Cardiac muscle cell (in vitro differentiated cells and primary cell): Measurements from ENCODE around the gene CYBC1. TPM values are rescaled to one million over a fixed set of nuclear protein-coding genes. Genes with fewer than 3 reads are reported as not detected.

Experiments used
- DNase-seq, 2 donors: peaks; one replicate each; pipeline versions ENCODE4 v3.0.0 to v3.0.0-alpha.2; 2010 to 2017; ENCODE audit warnings: low read depth in 1 of 2, low spot score in 1 of 2
- H3K27ac ChIP-seq: fragments of 200-600 bp; sonication (generic); 2 replicates; pipeline ENCODE4 v1.5.1; 2016
- H3K27me3 ChIP-seq: fragments of 200-600 bp; sonication (generic); 2 replicates; pipeline ENCODE4 v1.6.0; 2016; ENCODE audit warnings: control low read depth
- H3K36me3 ChIP-seq: fragments of 200-600 bp; sonication (generic); 2 replicates; pipeline ENCODE4 v1.5.1; 2016; ENCODE audit warnings: control low read depth
- H3K4me1 ChIP-seq: fragments of 200-600 bp; sonication (generic); 2 replicates; pipeline ENCODE4 v1.8.1; 2017; ENCODE audit warnings: low read depth, mild to moderate bottlenecking, mixed run types
- H3K4me3 ChIP-seq: fragments of 200-600 bp; sonication (generic); 2 replicates; pipeline ENCODE4 v1.5.1; 2016; ENCODE audit warnings: mild to moderate bottlenecking
- H3K9me3 ChIP-seq: fragments of 200-600 bp; sonication (generic); 2 replicates; pipeline ENCODE4 v1.5.1; 2017; ENCODE audit warnings: low read depth, mild to moderate bottlenecking, control low read depth
- polyA plus RNA-seq: library from polyadenylated mRNA; unstranded; fragments of >200 nt; fragmentation: Nextera tagmentation; extraction: Ambion mirVana; gene quantifications from 2 replicates; pipeline ENCODE4 v1.2.1, GENCODE V29; 2016
- total RNA-seq: library from RNA; depleted of rRNA; stranded (reverse); fragments of >200 nt; gene quantifications from 2 replicates; pipeline ENCODE4 v1.2.3, GENCODE V29; 2016
- TF ChIP-seq, protein P1 (sequence below): IDR thresholded peaks from 2 replicates; pipeline ENCODE4 v1.5.1; 2012; ENCODE audit warnings: low read depth, mild to moderate bottlenecking, low read length

Gene CYBC1
- total and polyA plus RNA-seq, 2 experiments from 2014 or later, result 52.7 to 71.3 TPM

DNA sequence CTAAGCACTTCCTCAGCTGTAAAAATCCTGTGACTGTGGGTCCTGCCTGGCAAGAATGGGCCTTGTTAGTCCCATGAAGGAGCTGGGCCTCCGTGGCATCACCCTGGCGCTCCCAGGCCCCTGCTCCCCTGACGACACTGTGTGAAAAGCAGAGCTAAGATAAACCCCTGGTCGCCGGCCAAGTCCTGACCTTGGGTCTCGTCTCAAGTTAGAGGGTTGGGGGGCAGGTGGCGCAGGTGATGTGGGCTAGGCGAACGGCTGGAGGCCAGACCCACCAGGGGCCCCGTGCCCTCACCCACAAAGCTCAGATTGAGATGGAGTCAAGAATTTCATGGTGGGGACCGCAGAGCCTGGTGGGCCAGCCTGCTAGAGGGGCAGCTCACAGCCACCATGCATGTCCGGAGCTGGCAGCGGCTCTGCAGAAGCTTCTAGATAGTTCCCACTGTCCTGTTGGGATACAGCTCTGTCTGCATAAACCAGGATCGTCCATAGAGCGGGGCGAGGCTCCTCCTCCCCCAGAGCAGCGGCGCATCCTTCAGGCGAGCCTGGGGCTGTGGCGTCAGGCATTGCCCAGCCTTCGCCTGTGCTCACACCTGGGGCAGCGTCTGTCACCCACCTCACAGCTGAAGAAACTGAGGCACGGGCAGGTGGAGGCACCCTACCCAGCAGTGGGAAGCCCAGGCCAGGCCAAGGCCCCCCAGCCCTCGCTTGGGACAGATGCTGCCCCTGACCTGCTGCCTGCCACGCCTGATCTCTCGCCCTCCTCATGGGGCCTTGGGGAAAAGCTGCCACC is 12.0 kb downstream of the CYBC1 start:
- DNase-seq, result no peak
- Histone ChIP-seq H3K9me3 (no peaks in the 10 kb centered on the region), H3K27me3 (no peaks in the 10 kb centered on the region), H3K36me3 (no peaks in the 10 kb centered on the region), H3K27ac (no peak overlapping the region), H3K4me3 (no peak overlapping the region), H3K4me1 (no peaks in the 10 kb centered on the region)
- TF ChIP-seq, protein P1, sequence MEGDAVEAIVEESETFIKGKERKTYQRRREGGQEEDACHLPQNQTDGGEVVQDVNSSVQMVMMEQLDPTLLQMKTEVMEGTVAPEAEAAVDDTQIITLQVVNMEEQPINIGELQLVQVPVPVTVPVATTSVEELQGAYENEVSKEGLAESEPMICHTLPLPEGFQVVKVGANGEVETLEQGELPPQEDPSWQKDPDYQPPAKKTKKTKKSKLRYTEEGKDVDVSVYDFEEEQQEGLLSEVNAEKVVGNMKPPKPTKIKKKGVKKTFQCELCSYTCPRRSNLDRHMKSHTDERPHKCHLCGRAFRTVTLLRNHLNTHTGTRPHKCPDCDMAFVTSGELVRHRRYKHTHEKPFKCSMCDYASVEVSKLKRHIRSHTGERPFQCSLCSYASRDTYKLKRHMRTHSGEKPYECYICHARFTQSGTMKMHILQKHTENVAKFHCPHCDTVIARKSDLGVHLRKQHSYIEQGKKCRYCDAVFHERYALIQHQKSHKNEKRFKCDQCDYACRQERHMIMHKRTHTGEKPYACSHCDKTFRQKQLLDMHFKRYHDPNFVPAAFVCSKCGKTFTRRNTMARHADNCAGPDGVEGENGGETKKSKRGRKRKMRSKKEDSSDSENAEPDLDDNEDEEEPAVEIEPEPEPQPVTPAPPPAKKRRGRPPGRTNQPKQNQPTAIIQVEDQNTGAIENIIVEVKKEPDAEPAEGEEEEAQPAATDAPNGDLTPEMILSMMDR, result no peak

DNA sequence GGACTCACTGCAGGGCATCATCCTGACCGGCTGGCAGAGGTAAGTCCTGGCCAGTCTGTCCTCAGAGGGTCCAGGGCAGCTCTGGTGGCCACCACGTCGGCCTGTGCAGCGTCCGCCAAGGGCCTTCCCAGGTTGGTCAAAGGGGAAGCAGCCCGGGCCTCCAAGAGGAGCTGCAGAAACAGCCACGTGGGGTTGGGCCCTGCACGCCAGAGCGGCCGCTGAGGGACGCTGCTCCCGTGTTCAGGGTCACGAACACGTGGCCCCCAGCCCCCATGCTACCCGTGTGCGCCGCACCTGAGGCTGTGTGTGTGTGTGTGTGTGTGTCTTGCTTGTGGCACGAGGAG is 13.3 kb downstream of the CYBC1 start:
- Histone ChIP-seq H3K27ac (no peak overlapping the region), H3K27me3 (no peaks in the 10 kb centered on the region), H3K4me1 (no peaks in the 10 kb centered on the region), H3K36me3 (no peaks in the 10 kb centered on the region), H3K4me3 (no peak overlapping the region), H3K9me3 (no peaks in the 10 kb centered on the region)
- DNase-seq, result no peak
- TF ChIP-seq, protein P1, result no peak

DNA sequence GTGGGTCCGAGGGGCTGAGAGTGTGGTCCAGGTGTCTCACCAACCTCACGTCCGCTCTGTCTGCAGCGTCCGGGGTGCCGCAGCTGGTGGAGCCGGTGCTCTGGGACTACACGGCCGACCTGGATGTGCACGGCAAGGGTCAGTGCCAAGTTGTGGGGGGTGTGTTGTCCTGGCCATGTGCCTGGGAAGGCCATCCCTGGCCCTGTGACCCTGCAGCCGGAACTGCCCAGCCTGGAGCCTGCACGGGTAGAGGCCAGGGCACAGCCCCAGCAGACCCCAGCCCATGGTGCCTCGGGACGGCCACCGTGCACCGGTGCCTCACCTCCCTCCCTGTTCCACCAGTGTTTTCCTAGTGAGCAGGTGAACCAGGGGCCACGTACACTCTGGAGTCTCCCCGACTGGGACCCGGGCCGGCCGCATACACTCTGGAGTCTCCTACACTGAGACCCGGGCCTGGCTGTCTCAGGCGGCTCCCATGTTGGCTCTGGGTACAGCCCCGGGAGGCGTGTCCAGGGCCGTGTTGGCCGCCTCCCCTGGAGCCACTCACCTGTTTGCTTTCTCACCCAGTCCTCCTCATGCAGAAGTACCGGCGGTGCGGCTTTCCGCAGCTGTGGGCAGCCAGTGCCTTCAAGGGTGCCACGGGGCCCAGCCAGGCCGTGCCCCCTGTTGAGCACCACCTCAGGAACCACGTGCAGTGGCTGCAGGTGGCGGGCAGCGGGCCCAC is 13.8 kb downstream of the CYBC1 start:
- no peaks in the 10 kb centered on the region for H3K4me1 ChIP-seq
- no peak overlapping the region for H3K27ac ChIP-seq
- DNase-seq, result no peak
- no peak overlapping the region for H3K4me3 ChIP-seq
- H3K9me3 ChIP-seq, result no peaks in the 10 kb centered on the region
- no peaks in the 10 kb centered on the region for H3K36me3 ChIP-seq
- TF ChIP-seq, protein P1, result no peak
- H3K27me3 ChIP-seq, result no peaks in the 10 kb centered on the region

DNA sequence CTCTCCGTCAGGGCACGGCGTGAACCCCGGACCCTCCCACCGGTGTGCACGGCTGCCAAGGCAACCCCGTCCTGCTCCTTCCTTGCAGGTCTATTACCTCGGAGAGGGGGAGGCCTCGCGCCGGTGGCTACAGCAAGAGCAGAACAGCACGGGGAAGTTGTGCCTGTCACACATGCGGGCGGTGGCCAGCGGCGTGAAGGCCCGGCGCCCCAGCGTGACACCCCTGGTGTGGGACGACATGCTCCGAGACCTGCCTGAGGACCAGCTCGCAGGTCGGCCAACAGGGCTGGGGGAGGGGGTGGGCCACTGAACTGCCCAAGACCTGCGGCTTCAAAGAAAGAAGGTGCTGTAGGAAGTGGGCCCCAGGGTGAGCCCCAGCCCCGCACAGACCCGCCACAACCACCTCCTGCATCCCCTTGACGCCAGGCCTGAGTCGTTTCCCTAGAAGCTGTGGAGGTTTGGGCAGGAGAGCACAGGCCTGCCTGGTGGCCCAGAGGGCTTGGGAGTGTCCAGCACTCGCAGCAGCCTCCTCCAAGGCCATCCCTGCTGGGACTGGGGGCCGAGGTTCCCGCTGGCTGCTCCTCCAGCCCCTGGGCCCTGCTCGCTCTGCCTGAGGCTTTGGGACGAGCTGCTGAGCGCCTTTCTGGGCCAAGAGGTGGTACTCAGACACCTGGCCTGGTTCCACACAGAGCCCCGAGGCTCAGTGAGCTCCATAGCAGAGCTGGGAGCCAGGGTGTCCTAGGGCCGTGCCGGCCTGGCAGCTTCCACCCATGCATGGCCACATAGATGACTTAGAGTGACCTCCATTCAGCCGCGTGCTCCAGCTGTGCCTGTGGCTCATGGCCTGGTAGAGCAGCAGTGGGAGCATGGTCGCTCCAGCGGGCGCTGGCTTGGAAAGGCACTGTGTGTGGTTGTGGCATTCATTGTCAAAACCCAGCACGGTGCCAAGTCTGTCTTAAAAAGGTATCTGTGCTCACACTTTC is 14.7 kb downstream of the CYBC1 start:
- Histone ChIP-seq H3K27ac (no peak overlapping the region), H3K4me3 (no peak overlapping the region), H3K36me3 (no peaks in the 10 kb centered on the region), H3K9me3 (no peaks in the 10 kb centered on the region), H3K27me3 (no peaks in the 10 kb centered on the region), H3K4me1 (no peaks in the 10 kb centered on the region)
- TF ChIP-seq, protein P1, result no peak
- no peak for DNase-seq

DNA sequence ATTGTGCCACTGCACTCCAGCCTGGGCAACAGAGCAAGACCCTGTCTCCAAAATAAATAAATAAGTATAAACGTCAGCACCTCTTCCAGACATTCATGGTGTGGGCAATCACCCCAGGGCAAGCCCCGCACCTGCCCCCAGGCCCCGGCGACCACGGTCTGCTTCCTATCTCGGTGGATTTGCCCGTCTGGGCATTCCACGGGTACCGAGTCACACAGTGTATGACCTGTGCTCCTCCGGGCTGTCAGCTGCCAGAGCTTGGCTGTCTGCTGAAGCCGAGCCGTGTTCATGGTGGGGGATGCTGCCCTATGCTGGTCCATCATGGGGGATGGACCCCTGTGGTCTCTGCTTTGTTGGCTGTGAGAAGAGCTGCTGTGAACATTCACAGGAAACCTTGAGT is 15.4 kb downstream of the CYBC1 start:
- TF ChIP-seq, protein P1, result no peak
- no peaks in the 10 kb centered on the region for H3K4me1 ChIP-seq
- no peak overlapping the region for H3K4me3 ChIP-seq
- no peak for DNase-seq
- H3K9me3 ChIP-seq, result no peaks in the 10 kb centered on the region
- H3K36me3 ChIP-seq, result no peaks in the 10 kb centered on the region
- no peaks in the 10 kb centered on the region for H3K27me3 ChIP-seq
- H3K27ac ChIP-seq, result no peak overlapping the region
